GM10266 (cell line): ENCODE data around the gene PRDM15.

ENCODE experiments used
- DNase-seq: peaks from one replicate; pipeline ENCODE4 v3.0.0; 2012; ENCODE audit errors: extremely low spot score
- CTCF ChIP-seq: IDR thresholded peaks from 2 replicates; pipeline ENCODE4 v1.5.1; 2012; ENCODE audit warnings: mild to moderate bottlenecking, low read depth; ENCODE audit not compliant: control insufficient read depth, insufficient read depth; ENCODE audit errors: missing control alignments

The PRDM15 gene

GRCh38 chr21:41907496-41908258 lies 28.5 kb upstream of the PRDM15 start:
- TF ChIP-seq CTCF, result no peak
- DNase-seq, result no peak

GRCh38 chr21:41906770-41907169 lies 27.6 kb upstream of the PRDM15 start:
- no peak for TF ChIP-seq CTCF
- no peak for DNase-seq

GRCh38 chr21:41903559-41904351 lies 24.6 kb upstream of the PRDM15 start:
- no peak for TF ChIP-seq CTCF
- no peak for DNase-seq

GRCh38 chr21:41902946-41903345 lies 23.8 kb upstream of the PRDM15 start:
- no peak for TF ChIP-seq CTCF

GRCh38 chr21:41901782-41902181 lies 22.6 kb upstream of the PRDM15 start:
- no peak for TF ChIP-seq CTCF
- no peak for DNase-seq

More at GRCh38 chr21:41902946-41903345, 23.8 kb upstream of the PRDM15 start:
- no peak for DNase-seq

- DNase-seq, result peak; percentile 59
- no peak for TF ChIP-seq CTCF
These were observed 22.0 kb upstream of the PRDM15 start for GRCh38 chr21:41901099-41901498.

GRCh38 chr21:41900401-41900800 lies 21.3 kb upstream of the PRDM15 start:
- TF ChIP-seq CTCF, result no peak
- DNase-seq, result no peak
